IPS-18a (cell line): ENCODE data around the gene DNAJC9.

ENCODE experiments used
- H3K27ac ChIP-seq: one replicate; pipeline ENCODE4 v1.5.1; 2013; ENCODE audit warnings: low read length
- H3K27me3 ChIP-seq: one replicate; pipeline ENCODE4 v1.6.1; 2013; ENCODE audit warnings: mild to moderate bottlenecking, low read length; ENCODE audit not compliant: control insufficient read depth, insufficient read depth
- H3K36me3 ChIP-seq: one replicate; pipeline ENCODE4 v1.6.1; 2013; ENCODE audit warnings: low read depth, low read length; ENCODE audit not compliant: control insufficient read depth
- H3K4me1 ChIP-seq: one replicate; pipeline ENCODE4 v1.6.1; 2013; ENCODE audit warnings: low read depth, low read length; ENCODE audit not compliant: control insufficient read depth
- H3K4me3 ChIP-seq: one replicate; pipeline ENCODE4 v1.5.1; 2013; ENCODE audit warnings: low read length
- H3K9ac ChIP-seq: one replicate; pipeline ENCODE4 v1.6.1; 2013; ENCODE audit warnings: mild to moderate bottlenecking, low read length, moderate library complexity
- H3K9me3 ChIP-seq: one replicate; pipeline ENCODE4 v1.6.1; 2013; ENCODE audit warnings: low read depth, low read length; ENCODE audit not compliant: control insufficient read depth

Gene DNAJC9

GRCh38 chr10:73253225-73253555 is 6.1 kb upstream of the DNAJC9 start:
- Histone ChIP-seq H3K27ac (peak overlapping the region; percentile 84), H3K9me3 (no peaks in the 10 kb centered on the region), H3K36me3 (peaks cover 19% of the 10 kb centered on the region), H3K27me3 (no peaks in the 10 kb centered on the region), H3K4me3 (peak overlapping the region; percentile 94), H3K4me1 (peaks cover 3% of the 10 kb centered on the region), H3K9ac (peak overlapping the region; percentile 91)

- Histone ChIP-seq H3K4me1 (peaks cover 3% of the 10 kb centered on the region), H3K27me3 (no peaks in the 10 kb centered on the region), H3K9me3 (no peaks in the 10 kb centered on the region), H3K36me3 (peaks cover 19% of the 10 kb centered on the region), H3K9ac (peak within 1 kb of the TSS; percentile 91), H3K27ac (peak within 1 kb of the TSS; percentile 84), H3K4me3 (peak within 1 kb of the TSS; percentile 94)
Observed at GRCh38 chr10:73252445-73253224, 5.6 kb upstream of the DNAJC9 start, which contains the start of gene MRPS16. Gene MRPS16 (minus strand): TSS chr10:73252644. CDS start chr10:73252482, 162 bp downstream.

- peak overlapping the region; percentile 84 for H3K27ac ChIP-seq
- peaks cover 3% of the 10 kb centered on the region for H3K4me1 ChIP-seq
- no peaks in the 10 kb centered on the region for H3K27me3 ChIP-seq
- H3K4me3 ChIP-seq = peak overlapping the region; percentile 94
- H3K9ac ChIP-seq = peak overlapping the region; percentile 91
- no peaks in the 10 kb centered on the region for H3K9me3 ChIP-seq
- peaks cover 19% of the 10 kb centered on the region for H3K36me3 ChIP-seq
Observed at GRCh38 chr10:73251683-73252444, 4.8 kb upstream of the DNAJC9 start.

GRCh38 chr10:73248259-73248724 is 1.2 kb upstream of the DNAJC9 start:
- H3K27me3 ChIP-seq = no peaks in the 10 kb centered on the region
- H3K9ac ChIP-seq = no peak overlapping the region
- H3K9me3 ChIP-seq = no peaks in the 10 kb centered on the region
- peak overlapping the region; percentile 97 for H3K4me3 ChIP-seq
- no peak overlapping the region for H3K27ac ChIP-seq
- H3K36me3 ChIP-seq = peaks cover 42% of the 10 kb centered on the region
- peaks cover 6% of the 10 kb centered on the region for H3K4me1 ChIP-seq

- peak overlapping the region; percentile 96 for H3K9ac ChIP-seq
- peaks cover 6% of the 10 kb centered on the region for H3K4me1 ChIP-seq
- no peaks in the 10 kb centered on the region for H3K9me3 ChIP-seq
- H3K27me3 ChIP-seq = no peaks in the 10 kb centered on the region
- peak overlapping the region; percentile 86 for H3K27ac ChIP-seq
- peaks cover 48% of the 10 kb centered on the region for H3K36me3 ChIP-seq
- peak overlapping the region; percentile 97 for H3K4me3 ChIP-seq
Observed at GRCh38 chr10:73247509-73248258, 629 bp upstream of the DNAJC9 start.

- H3K27ac ChIP-seq = peak overlapping the region; percentile 72
- no peaks in the 10 kb centered on the region for H3K9me3 ChIP-seq
- no peaks in the 10 kb centered on the region for H3K27me3 ChIP-seq
- H3K4me3 ChIP-seq = peak overlapping the region; percentile 97
- H3K9ac ChIP-seq = peak overlapping the region; percentile 96
- H3K36me3 ChIP-seq = peaks cover 59% of the 10 kb centered on the region
- H3K4me1 ChIP-seq = peaks cover 6% of the 10 kb centered on the region
Observed at GRCh38 chr10:73246322-73246645, 771 bp downstream of the DNAJC9 start.

- peak overlapping the region; percentile 96 for H3K9ac ChIP-seq
- no peaks in the 10 kb centered on the region for H3K9me3 ChIP-seq
- no peaks in the 10 kb centered on the region for H3K27me3 ChIP-seq
- H3K27ac ChIP-seq = no peak overlapping the region
- H3K4me3 ChIP-seq = peak overlapping the region; percentile 97
- H3K36me3 ChIP-seq = peaks cover 62% of the 10 kb centered on the region
- peaks cover 4% of the 10 kb centered on the region for H3K4me1 ChIP-seq
Observed at GRCh38 chr10:73244866-73245477, 2.1 kb downstream of the DNAJC9 start.

GRCh38 chr10:73239908-73240307 is 7.1 kb downstream of the DNAJC9 start:
- Histone ChIP-seq H3K27ac (no peak overlapping the region), H3K9me3 (no peaks in the 10 kb centered on the region), H3K36me3 (peaks cover 76% of the 10 kb centered on the region), H3K4me3 (no peak overlapping the region), H3K27me3 (no peaks in the 10 kb centered on the region), H3K9ac (no peak overlapping the region), H3K4me1 (no peaks in the 10 kb centered on the region)

- Histone ChIP-seq H3K27me3 (no peaks in the 10 kb centered on the region), H3K36me3 (peaks cover 74% of the 10 kb centered on the region), H3K9ac (no peak overlapping the region), H3K4me1 (no peaks in the 10 kb centered on the region), H3K27ac (no peak overlapping the region), H3K9me3 (no peaks in the 10 kb centered on the region), H3K4me3 (no peak overlapping the region)
Observed at GRCh38 chr10:73238990-73239566, 8.0 kb downstream of the DNAJC9 start.

- no peaks in the 10 kb centered on the region for H3K27me3 ChIP-seq
- H3K4me3 ChIP-seq = no peak overlapping the region
Observed at GRCh38 chr10:73234695-73235094, 12.4 kb downstream of the DNAJC9 start.

GRCh38 chr10:73233883-73234282 is 13.2 kb downstream of the DNAJC9 start:
- no peak overlapping the region for H3K4me3 ChIP-seq
- peaks cover 28% of the 10 kb centered on the region for H3K36me3 ChIP-seq
- no peak overlapping the region for H3K9ac ChIP-seq
- no peaks in the 10 kb centered on the region for H3K27me3 ChIP-seq
- H3K4me1 ChIP-seq = no peaks in the 10 kb centered on the region
- H3K27ac ChIP-seq = no peak overlapping the region
- no peaks in the 10 kb centered on the region for H3K9me3 ChIP-seq

More at GRCh38 chr10:73234695-73235094, 12.4 kb downstream of the DNAJC9 start:
- no peak overlapping the region for H3K9ac ChIP-seq
- no peaks in the 10 kb centered on the region for H3K9me3 ChIP-seq
- H3K36me3 ChIP-seq = peaks cover 36% of the 10 kb centered on the region
- no peaks in the 10 kb centered on the region for H3K4me1 ChIP-seq
- no peak overlapping the region for H3K27ac ChIP-seq
